ENCODE measurements around the gene ANAPC1.
A peak's percentile ranks its signal among the peaks of the same experiment; 100 is the strongest.
"Not testable (repeated sequence)": the region's sequence is repeated elsewhere in the genome, so short reads cannot be mapped to it uniquely, and the experiment has no call there.

ANAPC1 gene

DNA sequence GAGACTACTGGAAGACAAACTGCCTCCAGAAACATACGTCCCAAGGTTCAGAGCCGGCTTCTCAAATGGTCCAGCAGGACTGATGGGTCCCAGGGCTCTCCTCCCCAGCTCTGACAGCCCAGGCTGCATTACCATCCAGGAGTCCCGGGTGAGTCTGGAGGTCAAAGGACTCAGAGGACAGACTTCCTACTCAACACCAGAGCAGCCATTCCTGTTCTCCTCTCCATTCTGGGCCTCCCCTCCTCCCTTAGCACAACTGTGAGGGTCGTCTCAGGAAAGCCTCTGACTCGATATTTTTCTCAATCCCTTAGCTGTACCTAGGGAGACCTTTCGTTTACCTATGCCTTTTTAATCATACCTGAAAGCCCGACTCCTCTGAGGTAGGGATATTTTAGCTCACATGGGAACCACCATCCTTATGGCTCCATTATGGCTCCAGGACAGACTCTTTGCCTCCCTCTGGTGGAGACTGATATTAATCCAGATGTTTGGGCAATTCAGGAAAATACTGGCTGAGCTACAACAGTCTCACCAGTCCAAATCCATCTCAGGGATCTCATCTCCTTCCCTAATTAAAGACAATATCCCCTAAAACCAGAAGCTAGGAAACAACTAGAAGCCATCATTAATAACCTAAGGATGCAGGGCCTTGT, 70.9 kb downstream of the ANAPC1 start:
- not testable (repeated sequence) for DNase-seq (ENCODE audit: low read depth in 2 of 2)

DNA sequence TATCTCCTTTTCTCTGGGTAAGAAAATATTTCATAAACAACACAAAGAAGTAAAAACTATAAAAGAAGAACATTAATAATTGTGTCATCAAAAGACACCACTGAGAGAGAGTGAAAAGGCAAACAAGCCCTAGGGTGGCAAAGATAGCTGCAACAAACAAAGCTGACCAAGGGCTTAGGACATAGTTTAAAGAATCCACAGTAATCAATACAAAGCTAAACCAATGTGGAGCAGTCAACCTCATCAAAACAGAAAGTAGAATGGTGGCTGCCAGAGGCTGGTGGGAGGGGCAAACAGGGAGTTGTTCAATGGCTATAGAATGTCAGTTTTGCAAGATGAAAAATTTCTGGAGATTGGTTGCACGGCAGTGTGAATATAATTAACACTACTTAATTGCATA, 93.4 kb downstream of the ANAPC1 start:
- DNase-seq (ENCODE audit: low read depth in 2 of 2): not testable (repeated sequence)

DNA sequence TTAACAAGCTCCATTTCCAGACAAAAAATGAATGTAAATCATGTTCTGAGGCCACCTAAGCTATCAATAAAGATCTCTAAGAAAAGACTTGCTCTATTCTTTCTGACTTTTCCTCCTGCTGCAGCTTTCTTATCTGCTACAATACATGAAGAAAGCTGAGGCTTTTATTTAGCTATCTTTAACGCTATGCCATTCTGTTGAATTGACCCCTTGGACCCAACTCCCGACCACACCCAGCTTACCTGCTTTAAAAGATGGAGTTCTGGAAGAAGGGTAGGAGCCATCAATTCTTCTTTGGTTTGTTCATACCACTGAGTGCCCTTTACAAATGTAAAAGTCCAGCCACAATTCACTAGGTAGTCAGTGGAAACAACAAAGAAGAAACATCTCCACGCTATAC, 99.9 kb downstream of the ANAPC1 start:
- not testable (repeated sequence) for DNase-seq (ENCODE audit: low read depth in 2 of 2)

DNA sequence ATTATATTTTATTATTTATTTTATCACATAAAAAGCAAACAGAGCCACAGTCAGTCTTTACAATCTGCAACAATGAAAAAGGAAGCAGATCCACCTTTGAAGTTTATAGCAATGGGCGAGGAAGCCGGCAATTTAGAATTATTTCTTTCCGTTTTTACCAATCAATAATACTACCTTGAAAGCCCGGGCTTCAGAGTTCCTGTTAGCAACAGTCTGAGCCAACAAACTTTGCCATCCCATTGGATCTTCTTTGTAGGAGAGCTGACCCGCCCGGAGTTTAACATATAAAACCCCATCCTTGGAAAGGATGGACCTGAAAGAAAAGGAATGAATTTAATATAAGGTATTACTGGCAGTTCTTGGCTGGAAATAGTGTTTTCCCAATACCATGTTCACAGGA, 101.8 kb downstream of the ANAPC1 start:
- not testable (repeated sequence) for DNase-seq (ENCODE audit: low read depth in 2 of 2)

DNA sequence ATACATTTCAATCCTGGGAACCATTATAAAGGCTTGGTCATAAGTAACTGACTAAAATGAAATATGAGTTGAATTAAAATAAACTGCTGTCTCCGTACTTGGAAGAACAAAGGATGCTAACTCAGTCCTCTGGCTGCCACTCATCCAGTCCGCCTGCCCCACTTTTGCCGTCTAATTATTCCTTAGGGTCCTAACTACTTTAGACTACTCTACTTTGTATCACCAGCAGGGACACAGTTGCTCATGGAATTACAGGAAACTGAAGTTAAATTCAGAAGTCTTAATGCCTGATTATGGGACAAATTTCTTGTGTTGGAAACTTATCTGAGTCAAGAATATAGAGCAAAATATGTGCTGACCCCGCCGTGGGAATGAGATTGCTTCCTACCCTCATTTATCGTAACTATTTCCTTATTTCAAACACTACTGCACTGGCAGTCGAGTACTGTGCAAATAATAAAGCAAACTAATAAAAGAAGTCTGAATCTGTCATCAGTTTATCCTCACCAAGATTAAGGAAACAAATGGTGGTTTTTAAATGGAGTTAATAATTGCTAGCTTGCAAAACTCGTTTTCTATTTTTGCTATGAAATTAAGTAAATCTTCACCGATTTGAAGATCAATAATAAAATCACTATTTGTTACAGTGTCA, 102.4 kb downstream of the ANAPC1 start:
- not testable (repeated sequence) for DNase-seq (ENCODE audit: low read depth in 2 of 2)

DNA sequence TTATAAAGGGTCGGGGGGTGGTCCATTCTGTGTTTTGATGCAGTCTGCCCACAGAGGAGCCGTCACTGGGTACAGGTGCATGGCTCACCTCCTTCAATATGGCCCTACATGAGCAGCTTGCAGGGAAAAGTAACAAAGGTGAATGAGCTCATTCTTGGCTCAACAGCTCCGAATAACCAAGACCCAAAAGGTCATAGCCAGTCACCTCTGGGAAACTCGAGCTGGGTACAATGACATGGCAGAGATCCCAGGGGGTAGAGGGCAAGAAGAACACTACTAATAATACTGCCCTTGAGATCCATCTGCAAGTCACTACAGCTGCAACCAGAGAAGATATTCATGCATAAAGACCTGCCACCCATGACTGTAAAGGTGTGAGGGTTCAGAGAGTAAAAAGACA, 106.8 kb downstream of the ANAPC1 start:
- DNase-seq (ENCODE audit: low read depth in 2 of 2): not testable (repeated sequence)

DNA sequence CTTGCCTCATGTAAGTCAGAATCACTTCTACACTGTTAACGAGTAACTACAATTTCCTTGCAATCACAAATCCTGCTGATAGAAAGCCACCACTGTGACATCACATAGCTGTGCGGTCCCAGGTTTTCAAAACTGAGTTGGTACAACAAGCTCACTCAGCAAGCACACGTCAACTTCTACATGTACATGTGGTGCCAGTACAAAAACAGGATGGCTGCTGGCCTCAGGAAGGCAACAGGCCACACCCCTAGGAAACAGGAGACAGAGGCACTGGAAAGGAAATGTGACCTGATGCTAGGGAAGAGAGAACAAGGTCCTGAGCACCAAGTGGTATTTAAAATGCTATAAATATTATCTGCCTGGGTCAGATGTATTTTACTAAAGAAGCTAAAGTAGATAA, 107.7 kb downstream of the ANAPC1 start:
- not testable (repeated sequence) for DNase-seq (ENCODE audit: low read depth in 2 of 2)

DNA sequence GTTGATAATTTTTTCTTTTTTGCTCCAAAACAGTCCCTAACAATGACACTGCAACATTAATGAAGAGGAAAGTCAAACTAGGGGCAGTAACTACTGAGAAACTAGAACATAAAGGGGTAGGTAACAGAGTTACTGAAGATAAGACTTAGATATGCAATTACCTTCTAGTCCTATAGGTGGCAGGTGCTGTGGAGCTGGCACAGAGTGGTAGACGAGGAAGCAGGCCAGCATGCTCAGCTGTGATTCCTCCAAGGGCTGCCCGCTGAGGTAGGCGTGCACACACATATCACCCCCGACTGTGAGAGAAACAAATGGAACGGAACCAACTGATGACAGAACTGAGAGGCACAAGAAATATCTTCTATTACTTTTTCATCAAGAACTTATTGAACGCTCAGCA, 111.8 kb downstream of the ANAPC1 start:
- DNase-seq (ENCODE audit: low read depth in 2 of 2): not testable (repeated sequence)

DNA sequence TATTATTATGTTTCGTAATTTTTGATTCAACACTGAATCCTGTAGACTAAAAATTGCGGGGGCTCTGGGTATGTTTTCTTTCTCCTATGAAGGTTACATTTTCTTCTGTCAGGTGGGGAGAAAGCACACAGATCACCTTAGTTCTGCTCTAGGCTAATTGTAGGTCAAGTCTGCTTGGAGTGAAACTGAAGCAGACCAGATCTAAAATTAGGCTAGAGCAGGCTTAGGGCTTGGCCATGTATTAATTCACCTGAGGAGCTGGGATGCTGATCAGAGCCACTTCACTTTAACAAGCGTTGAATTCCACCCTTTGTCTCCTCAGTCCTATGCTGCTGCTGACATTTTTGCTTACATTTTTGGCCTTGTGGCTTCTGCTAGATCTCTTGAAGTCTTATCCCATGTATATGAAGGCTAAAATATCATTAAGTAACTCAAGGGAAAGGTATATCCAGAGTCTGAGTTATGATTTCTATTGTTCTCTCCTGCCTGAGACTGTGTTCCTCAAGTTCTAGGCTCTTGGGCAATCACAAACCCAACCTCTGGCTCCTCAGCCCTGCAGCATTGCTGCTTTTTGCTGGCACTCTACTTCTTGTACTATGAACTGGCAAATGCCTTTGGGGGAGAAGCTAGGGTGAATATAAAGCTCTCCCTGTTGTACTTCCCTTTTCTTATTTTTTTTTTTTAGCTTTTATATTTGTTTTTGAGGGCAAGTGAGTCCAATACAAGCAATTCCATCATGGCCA, 112.9 kb downstream of the ANAPC1 start:
- DNase-seq (ENCODE audit: low read depth in 2 of 2): not testable (repeated sequence)

DNA sequence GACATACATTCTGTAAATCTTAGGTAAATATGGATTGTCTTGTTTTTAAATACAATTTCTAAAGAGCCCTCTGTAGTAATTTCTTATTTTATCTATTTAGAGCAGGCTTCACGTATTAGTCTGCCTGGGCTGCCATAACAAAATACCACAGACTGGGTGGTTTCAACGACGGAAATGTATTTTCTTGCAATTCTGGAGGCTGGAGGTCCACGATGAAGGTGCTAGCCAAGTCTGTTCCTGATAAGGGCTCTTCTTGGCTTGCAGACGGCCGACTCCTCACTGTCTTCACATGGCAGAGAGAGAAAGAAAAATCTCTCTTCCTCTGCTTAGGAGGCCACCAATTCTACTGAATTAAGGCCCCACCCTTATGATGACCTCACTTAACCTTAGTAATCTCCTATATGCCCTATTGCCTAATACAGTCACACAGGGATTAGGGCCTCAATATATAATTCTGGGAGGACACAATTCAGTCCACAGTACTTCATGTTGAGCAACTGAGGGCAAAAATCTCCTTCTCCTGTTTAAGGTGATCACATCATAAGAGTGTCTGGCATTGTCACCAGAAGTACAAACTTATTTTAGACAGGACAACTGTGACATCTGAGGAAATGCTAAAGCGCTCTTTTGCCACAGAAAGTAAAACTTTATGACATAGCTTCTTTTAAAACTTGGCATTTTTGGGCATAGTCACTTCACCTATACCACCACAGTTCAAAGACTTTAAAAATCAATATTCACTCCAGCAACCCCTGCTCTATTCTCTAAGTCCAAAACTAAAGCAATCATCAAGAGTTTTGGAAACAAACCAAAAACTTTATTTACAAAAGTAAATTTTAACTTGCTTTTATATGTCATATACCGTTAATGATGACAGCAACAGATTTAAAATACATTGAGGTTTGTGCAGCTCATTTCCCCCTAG, 115.5 kb downstream of the ANAPC1 start:
- DNase-seq (ENCODE audit: low read depth in 2 of 2): not testable (repeated sequence)

DNA sequence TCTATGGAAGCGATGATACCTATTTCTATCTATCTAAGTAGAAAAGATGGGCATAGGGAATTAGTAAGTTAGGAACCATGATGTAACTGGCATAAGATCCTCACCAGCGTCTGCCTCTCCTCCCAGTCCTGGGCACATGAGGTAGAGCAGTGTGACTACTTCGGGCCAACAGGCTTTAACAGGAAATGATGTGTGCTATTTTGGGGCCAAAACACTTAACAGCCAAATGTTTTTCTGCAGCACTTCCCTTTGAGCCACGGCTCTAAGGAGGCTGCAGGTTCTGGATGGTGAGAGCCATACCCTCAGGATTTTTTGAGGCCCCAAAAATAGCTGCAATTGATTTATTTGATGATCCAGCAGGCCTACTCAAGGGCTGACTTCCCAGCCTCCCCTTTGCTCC, 116.9 kb downstream of the ANAPC1 start:
- not testable (repeated sequence) for DNase-seq (ENCODE audit: low read depth in 2 of 2)

DNA sequence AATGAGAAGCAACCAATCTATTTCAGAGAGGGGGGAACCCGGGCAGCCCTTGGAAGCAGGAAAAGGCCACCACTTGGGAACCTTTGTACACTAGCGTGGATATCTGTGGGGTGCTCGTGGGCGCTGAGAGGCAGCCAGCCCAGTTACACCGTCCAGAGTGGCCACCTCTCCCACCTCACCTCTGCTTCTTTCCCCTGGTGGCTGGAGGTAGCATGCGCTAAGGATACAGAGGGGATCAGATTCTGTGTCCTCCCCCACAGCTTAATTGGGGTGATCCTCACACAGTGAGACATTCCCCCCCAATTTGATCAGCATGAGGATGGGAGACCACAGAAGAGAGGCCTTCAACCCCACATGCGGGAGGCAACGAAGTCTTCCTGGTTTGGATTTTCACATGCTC, 117.7 kb downstream of the ANAPC1 start:
- not testable (repeated sequence) for DNase-seq (ENCODE audit: low read depth in 2 of 2)

DNA sequence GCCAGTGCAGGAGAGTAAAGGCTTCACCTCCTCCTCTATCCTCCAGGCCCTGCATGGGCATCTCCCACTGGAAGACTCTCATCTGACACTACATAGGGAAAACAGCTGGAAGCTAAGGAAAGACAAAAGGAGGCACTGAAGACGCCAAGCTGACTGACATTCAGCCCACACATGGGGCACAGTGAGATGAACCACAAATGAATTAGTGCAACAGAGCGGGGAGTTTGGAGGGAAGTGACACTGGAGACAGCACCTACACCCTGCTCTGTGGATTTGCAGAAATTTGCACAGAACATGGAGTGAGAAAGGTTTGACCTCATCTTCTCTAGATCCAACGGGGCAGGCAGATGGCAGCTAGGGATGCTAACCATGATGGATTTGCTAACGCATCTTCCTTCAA, 119.8 kb downstream of the ANAPC1 start:
- DNase-seq (ENCODE audit: low read depth in 2 of 2): not testable (repeated sequence)

DNA sequence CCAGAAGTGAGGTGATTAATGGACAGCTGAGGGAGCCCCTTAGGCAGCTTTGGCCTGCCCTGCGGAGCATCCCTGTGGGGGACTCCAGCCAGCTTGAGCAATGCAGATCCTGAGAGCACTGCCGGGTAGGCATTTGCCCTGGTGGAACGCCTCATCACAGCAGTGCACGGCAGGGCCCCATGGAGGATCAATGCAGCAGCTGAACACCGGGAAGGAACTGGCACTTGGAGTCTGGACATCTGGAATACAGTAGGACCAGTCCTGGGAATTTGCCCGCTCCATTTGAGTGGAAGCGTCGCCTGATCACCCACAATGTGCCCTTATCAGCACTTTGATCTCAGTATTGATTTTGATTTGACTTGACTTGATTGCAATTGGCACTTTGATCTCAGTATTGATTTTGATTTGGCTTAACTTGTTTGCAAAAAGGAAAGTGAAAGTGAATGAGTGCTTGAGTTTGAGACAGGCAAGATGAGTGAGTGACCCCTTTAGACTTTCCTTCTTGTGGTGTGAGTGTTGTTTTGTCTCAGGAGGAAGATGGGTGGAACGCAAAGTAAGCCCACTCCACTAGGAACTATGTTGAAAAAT, 123.2 kb downstream of the ANAPC1 start:
- not testable (repeated sequence) for DNase-seq (ENCODE audit: low read depth in 2 of 2)

DNA sequence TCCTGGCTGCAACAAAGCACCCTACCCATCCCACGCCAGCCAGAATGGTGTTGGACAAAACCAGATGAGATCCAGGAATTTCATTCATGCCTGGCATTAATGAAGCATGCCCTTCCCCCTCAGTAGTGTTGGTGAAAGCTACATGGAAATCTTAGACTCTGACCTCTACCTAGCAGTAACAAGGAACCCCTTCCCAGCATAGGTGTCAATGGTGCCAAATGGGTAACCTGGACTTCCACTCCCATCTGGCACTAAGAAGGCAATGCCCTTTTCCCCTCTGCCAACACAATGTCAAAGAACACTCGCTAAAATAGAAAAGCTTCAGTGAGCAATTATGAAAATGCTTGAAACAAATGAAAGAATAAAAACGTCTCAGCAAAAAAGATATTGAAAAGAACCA, 131.5 kb downstream of the ANAPC1 start:
- DNase-seq (ENCODE audit: low read depth in 2 of 2): not testable (repeated sequence)

DNA sequence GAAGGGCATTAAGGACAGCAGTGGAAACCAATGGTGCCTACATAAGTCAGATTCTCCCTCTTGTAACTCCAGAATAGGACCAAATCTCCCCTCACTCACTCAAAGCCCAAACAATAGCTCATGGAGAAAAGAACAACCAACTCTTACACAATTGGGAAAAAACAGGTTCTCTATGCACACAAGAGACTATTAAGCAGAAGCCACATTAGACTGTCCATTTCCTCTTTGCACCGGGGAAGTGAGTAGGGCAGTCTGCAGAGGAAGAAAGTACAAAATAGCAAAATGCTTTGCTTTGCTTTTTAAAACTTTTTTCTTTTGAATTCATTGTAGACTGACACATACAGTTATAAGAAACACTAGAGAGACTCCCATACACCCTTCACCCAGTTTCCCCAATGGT, 133.4 kb downstream of the ANAPC1 start:
- not testable (repeated sequence) for DNase-seq (ENCODE audit: low read depth in 2 of 2)

DNA sequence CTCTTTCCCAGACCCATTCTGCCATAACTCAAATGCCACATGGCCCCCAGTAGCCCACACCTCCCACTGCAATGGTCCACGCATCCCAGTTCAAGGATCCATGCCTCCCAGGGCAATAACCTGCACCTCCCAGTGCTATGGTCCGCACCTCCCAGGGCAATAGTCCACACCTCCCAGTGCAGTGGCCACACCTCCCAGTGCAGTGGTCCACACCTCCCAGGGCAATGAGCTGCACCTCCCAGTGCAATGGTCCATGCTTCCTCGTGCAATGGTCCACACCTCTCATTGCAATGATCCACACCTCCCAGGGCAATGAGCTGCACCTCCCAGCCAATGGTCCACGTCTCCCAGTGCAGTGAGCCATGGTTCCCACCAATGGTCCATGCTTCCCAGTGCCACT, 135.6 kb downstream of the ANAPC1 start:
- not testable (repeated sequence) for DNase-seq (ENCODE audit: low read depth in 2 of 2)

DNA sequence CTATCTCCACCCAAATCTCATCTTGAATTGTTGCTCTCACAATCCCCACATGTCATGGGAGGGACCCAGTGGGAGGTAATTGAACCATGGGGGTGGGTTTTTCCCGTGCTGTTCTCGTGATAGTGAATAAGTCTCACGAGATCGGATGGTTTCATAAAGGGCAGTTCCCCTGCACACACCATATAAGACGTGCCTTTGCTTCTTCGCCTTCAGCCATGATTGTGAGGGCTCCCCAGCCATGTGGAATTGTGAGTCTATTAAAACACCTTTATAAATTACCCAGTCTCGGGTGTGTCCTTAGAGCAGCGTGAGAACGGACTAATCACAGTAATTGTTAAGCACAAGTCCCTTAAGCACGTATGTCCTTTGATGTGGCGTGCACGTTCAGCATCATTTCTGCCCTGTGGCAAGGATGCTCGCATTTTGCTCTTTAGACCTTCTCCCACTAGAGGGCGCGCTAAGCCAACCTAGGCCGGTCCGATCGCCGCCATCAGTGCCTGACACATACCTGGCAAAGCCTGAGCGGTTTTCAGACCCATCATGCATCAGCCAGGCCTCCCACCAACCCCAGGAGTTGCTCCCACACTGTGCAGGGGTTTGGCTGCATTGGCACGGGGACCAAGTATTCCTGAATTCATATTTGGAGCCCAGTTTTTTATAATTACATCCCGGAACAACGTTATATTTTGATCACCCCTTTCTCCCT, 136.4 kb downstream of the ANAPC1 start:
- DNase-seq (ENCODE audit: low read depth in 2 of 2): peak; percentile 51 to 56

DNA sequence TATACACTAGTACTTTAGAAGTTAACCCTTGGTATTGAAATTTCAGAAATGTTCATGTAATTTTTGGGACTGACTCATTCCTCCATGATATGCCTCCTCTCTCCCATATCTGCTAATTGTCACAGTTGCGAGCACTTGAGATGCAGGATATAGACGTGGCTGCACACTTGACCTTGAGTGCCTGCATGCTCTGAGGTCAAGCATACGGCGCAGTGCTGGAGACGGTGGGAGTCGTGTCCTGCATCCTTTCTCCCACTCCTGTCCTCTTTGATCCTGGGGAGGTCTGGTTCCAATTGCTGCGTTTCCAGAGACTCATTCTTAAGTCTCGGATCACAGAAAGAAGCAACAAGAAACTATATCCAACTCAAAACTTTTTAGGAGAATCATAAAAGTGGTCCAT, 139.2 kb downstream of the ANAPC1 start:
- DNase-seq (ENCODE audit: low read depth in 2 of 2): not testable (repeated sequence)

DNA sequence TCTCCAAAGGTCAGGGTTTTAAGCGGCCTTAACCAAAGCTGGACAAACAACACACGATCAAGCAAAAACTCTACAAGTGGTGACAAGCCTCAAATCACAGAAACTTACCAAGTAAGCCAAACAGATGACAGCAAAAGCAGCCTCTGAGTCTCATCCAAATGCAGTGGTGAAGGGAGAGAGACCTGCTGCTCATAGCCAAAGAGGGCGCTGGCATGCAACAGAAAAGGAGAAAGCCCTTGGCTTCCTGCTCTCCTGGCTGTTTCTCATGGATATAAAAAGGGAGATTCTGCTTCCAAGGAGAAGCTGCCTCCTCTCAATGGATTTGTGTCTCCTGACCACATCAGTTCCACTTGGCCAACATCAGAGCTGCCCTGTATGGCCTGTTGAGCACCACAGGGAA, 142.5 kb downstream of the ANAPC1 start:
- DNase-seq (ENCODE audit: low read depth in 2 of 2): not testable (repeated sequence)

Measured in stimulated activated CD4-positive, alpha-beta T cell treated with anti-CD3 and anti-CD28 coated beads, Interleukin-1b, Interleukin-23, amount 100 ng/mL, for 4 hours (primary cell).